Measurements from ENCODE around the gene SLC2A8. TPM values are rescaled to one million over a fixed set of nuclear protein-coding genes. Genes with fewer than 3 reads are reported as not detected.

SLC2A8 gene
- total RNA-seq, 1 experiment from 2014 or later: 16.8 TPM

- TF ChIP-seq, protein P1, sequence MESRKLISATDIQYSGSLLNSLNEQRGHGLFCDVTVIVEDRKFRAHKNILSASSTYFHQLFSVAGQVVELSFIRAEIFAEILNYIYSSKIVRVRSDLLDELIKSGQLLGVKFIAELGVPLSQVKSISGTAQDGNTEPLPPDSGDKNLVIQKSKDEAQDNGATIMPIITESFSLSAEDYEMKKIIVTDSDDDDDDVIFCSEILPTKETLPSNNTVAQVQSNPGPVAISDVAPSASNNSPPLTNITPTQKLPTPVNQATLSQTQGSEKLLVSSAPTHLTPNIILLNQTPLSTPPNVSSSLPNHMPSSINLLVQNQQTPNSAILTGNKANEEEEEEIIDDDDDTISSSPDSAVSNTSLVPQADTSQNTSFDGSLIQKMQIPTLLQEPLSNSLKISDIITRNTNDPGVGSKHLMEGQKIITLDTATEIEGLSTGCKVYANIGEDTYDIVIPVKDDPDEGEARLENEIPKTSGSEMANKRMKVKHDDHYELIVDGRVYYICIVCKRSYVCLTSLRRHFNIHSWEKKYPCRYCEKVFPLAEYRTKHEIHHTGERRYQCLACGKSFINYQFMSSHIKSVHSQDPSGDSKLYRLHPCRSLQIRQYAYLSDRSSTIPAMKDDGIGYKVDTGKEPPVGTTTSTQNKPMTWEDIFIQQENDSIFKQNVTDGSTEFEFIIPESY (IDR thresholded peaks at IDR 0.05; ENCODE audit: extremely low read depth, insufficient replicate concordance, low read length): peak; percentile 100
Observed at GRCh38 chr9:127450830-127451607, 54.0 kb downstream of the SLC2A8 start, which contains the start of the genes LRSAM1 and RPL12 (continued).

DNA sequence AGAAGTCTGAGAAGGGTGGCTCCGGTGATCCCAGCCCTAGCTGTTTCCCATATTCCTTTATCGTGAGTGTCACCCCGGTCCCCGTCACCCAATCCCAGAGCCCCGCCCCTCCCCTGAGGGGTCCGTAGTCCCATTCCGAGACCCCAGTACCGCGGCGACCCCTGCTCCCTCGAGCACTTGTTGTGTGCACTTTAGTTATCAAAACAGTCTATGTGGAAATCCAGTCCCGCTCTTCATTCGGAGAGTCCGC, 54.6 kb downstream of the SLC2A8 start:
- Histone ChIP-seq H3K36me3 (ENCODE audit: control insufficient read depth in 1 of 2, insufficient read depth in 2 of 2, low read length in 2 of 2) (peaks cover 28 to 46% of the 10 kb centered on the region in 2 experiments), H3K9ac (ENCODE audit: low read length) (peak overlapping the region; percentile 99), H3K4me2 (ENCODE audit: low read length) (peak overlapping the region; percentile 90), H2AFZ (ENCODE audit: low read depth, low read length, poor library complexity, severe bottlenecking) (peak overlapping the region; percentile 13), H3K79me2 (ENCODE audit: insufficient read depth, low read length) (peaks cover 41% of the 10 kb centered on the region), H3K4me1 (ENCODE audit: control insufficient read depth in 1 of 2, insufficient read depth in 2 of 2, low read length in 2 of 2) (peaks cover 11 to 49% of the 10 kb centered on the region in 2 experiments), H3K9me3 (ENCODE audit: control insufficient read depth in 1 of 2, insufficient read depth in 1 of 2, low read depth in 1 of 2, low read length in 2 of 2) (no peaks in the 10 kb centered on the region), H3K9me2 (ENCODE audit: insufficient read depth) (no peaks in the 10 kb centered on the region), H4K20me1 (ENCODE audit: insufficient read depth) (peaks cover 33% of the 10 kb centered on the region), H3K27ac (ENCODE audit: low read depth, low read length) (peak overlapping the region; percentile 97), H3K4me3 (replicated peaks in 1 of 2; ENCODE audit: low read depth in 1 of 2, low read length in 2 of 2) (peak overlapping the region; percentile 87 to 98), H3K27me3 (ENCODE audit: insufficient read depth, low read length) (no peaks in the 10 kb centered on the region)
- DNase-seq (ENCODE audit: low read depth, low spot score) (no peak), ATAC-seq (peak; percentile 23; the same call in 1 of the 2 replicates)
- RAD21 ChIA-PET (ENCODE audit: low non-redundant PET in 1 of 2, low total read pairs in 2 of 2, uncharacterized antibody in 2 of 2, unreplicated experiment in 2 of 2): no interaction called here
- no TSS peak for BruUV-seq (replicated peaks)
- POLR2A ChIA-PET: interaction anchor here (1.2 to 2.4 kb wide), 2 partner anchors 15 to 227 kb away, joined by 4 to 5 read pairs; no protein-coding TSS in a partner anchor
- intact Hi-C loops (cut with micrococcal nuclease): loop anchor here (5.0 kb wide), 1 partner anchor 136 kb away; no protein-coding TSS in a partner anchor
- CTCF ChIA-PET: no interaction called here
- TF ChIP-seq, protein P2, sequence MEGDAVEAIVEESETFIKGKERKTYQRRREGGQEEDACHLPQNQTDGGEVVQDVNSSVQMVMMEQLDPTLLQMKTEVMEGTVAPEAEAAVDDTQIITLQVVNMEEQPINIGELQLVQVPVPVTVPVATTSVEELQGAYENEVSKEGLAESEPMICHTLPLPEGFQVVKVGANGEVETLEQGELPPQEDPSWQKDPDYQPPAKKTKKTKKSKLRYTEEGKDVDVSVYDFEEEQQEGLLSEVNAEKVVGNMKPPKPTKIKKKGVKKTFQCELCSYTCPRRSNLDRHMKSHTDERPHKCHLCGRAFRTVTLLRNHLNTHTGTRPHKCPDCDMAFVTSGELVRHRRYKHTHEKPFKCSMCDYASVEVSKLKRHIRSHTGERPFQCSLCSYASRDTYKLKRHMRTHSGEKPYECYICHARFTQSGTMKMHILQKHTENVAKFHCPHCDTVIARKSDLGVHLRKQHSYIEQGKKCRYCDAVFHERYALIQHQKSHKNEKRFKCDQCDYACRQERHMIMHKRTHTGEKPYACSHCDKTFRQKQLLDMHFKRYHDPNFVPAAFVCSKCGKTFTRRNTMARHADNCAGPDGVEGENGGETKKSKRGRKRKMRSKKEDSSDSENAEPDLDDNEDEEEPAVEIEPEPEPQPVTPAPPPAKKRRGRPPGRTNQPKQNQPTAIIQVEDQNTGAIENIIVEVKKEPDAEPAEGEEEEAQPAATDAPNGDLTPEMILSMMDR (IDR thresholded peaks at IDR 0.05 in 2 of 3, conservative IDR thresholded peaks at IDR 0.05 in 1 of 3; ENCODE audit: borderline replicate concordance in 1 of 3, insufficient read depth in 1 of 3, low read depth in 2 of 3, low read length in 2 of 3): no peak
- TF ChIP-seq SIN3A (IDR thresholded peaks at IDR 0.05; ENCODE audit: low read depth): no peak
- TF ChIP-seq, protein P3, sequence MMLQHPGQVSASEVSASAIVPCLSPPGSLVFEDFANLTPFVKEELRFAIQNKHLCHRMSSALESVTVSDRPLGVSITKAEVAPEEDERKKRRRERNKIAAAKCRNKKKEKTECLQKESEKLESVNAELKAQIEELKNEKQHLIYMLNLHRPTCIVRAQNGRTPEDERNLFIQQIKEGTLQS (IDR thresholded peaks at IDR 0.05): no peak
- no peak for TF ChIP-seq REST (IDR thresholded peaks at IDR 0.05; ENCODE audit: low read depth)
- TF ChIP-seq EZH2phosphoT487 (IDR thresholded peaks at IDR 0.05; ENCODE audit: borderline replicate concordance): no peak
- TF ChIP-seq FOSL1 (IDR thresholded peaks at IDR 0.05; ENCODE audit: low read depth): no peak
- TF ChIP-seq POLR2A (IDR thresholded peaks at IDR 0.05; ENCODE audit: borderline replicate concordance, extremely low read depth, insufficient read depth, insufficient read length): no peak
- TF ChIP-seq SRF (IDR thresholded peaks at IDR 0.05; ENCODE audit: low read depth): no peak
- TF ChIP-seq, protein P4, sequence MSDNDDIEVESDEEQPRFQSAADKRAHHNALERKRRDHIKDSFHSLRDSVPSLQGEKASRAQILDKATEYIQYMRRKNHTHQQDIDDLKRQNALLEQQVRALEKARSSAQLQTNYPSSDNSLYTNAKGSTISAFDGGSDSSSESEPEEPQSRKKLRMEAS (IDR thresholded peaks at IDR 0.05): no peak
- TF ChIP-seq ZFX (IDR thresholded peaks at IDR 0.05): no peak
- no peak for TF ChIP-seq ELF1 (IDR thresholded peaks at IDR 0.05; ENCODE audit: borderline replicate concordance, low read depth)
- TF ChIP-seq RAD21 (IDR thresholded peaks at IDR 0.05; ENCODE audit: low read depth): no peak
- TF ChIP-seq TCF7L2 (IDR thresholded peaks at IDR 0.05; ENCODE audit: borderline replicate concordance, extremely low read depth, insufficient read depth, insufficient read length): no peak
- TF ChIP-seq CEBPB (IDR thresholded peaks at IDR 0.05; ENCODE audit: low read depth): no peak
- TF ChIP-seq SP1 (IDR thresholded peaks at IDR 0.05; ENCODE audit: low read depth): no peak
- TF ChIP-seq EGR1 (IDR thresholded peaks at IDR 0.05; ENCODE audit: low read depth): no peak
